ENCODE data around the gene ASF1A. TPM values are rescaled to one million over a fixed set of nuclear protein-coding genes. Genes with fewer than 3 reads are reported as not detected.

ASF1A gene
- polyA plus RNA-seq, 1 of the 3 experiments (the other 2 are of a cell fraction): 5.4 TPM

GRCh38 chr6:118934461-118935330, 40.7 kb downstream of the ASF1A start, which contains the start of gene MCM9:
Gene MCM9, minus strand, starts transcription at chr6:118935159. Its CDS starts 3,436 bp downstream, at chr6:118931723.
- peak within 1 kb of the TSS; percentile 87 for H3K9ac ChIP-seq
- CTCF ChIA-PET: interaction anchor here (0.6 to 1.0 kb wide), 5 partner anchors 134 to 947 kb away, joined by 3 to 4 read pairs (median 3); no protein-coding TSS in a partner anchor

GRCh38 chr6:118935331-118935668, 41.3 kb downstream of the ASF1A start:
- no peak for TF ChIP-seq TEAD4 (IDR thresholded peaks at IDR 0.05; ENCODE audit: borderline replicate concordance, insufficient read depth)
- no peaks in the 10 kb centered on the region for H4K20me1 ChIP-seq (ENCODE audit: insufficient read depth)
- peak overlapping the region; percentile 88 to 90 for H3K27ac ChIP-seq (ENCODE audit: low read depth in 2 of 2, low read length in 1 of 2)
- DNase-seq: no peak
- no peaks in the 10 kb centered on the region for H3K9me2 ChIP-seq
- peaks cover 0 to 3% of the 10 kb centered on the region in 2 experiments; a peak in 1 of 4 replicates for H3K4me1 ChIP-seq (ENCODE audit: control insufficient read depth in 1 of 2, insufficient read depth in 2 of 2, low read depth in 1 of 2, low read length in 1 of 2)
- H3K79me2 ChIP-seq (ENCODE audit: insufficient read depth): no peaks in the 10 kb centered on the region; the same call in none of the 2 replicates
- H3K9ac ChIP-seq: peak overlapping the region; percentile 87; the same call in 1 of the 2 replicates
- H3K9me3 ChIP-seq: no peaks in the 10 kb centered on the region
- POLR2A ChIA-PET: interaction anchor here (1.6 kb wide), 1 partner anchor 41 kb away, joined by 8 read pairs; the partner anchor contains the start of gene ASF1A
- peak overlapping the region; percentile 94 to 100 for H3K4me3 ChIP-seq (ENCODE audit: low read depth in 2 of 2, low read length in 1 of 2)
- WGBS (ENCODE audit: low lambda C conversion rate): 91% methylated on average over 1 of the region's 1 CpG
- H3K27me3 ChIP-seq (ENCODE audit: insufficient read depth): no peaks in the 10 kb centered on the region
- H3K4me2 ChIP-seq: peak overlapping the region; percentile 98
- CTCF ChIA-PET: interaction anchor here (0.7 to 1.3 kb wide), 2 partner anchors 40 to 142 kb away, joined by 3 to 4 read pairs; no protein-coding TSS in a partner anchor
- peak overlapping the region; percentile 94; the same call in 1 of the 2 replicates for H2AFZ ChIP-seq (ENCODE audit: low read depth)
- peaks cover 11% of the 10 kb centered on the region for H3F3A ChIP-seq (replicated peaks; ENCODE audit: insufficient read depth)
- H3K36me3 ChIP-seq (replicated peaks in 1 of 2; ENCODE audit: control insufficient read depth in 1 of 2, insufficient read depth in 2 of 2, low read length in 1 of 2): peaks cover 0 to 16% of the 10 kb centered on the region in 2 experiments

More at GRCh38 chr6:118934461-118935330, 40.7 kb downstream of the ASF1A start, which contains the start of gene MCM9:
- Histone ChIP-seq H3K4me3 (ENCODE audit: low read depth in 2 of 2, low read length in 1 of 2) (peak within 1 kb of the TSS; percentile 94 to 100), H3K27me3 (ENCODE audit: insufficient read depth) (no peaks in the 10 kb centered on the region), H3K9me3 (no peaks in the 10 kb centered on the region), H2AFZ (ENCODE audit: low read depth) (peak within 1 kb of the TSS; percentile 100), H4K20me1 (ENCODE audit: insufficient read depth) (no peaks in the 10 kb centered on the region), H3K27ac (ENCODE audit: low read depth in 2 of 2, low read length in 1 of 2) (peak within 1 kb of the TSS; percentile 90), H3K79me2 (ENCODE audit: insufficient read depth) (no peaks in the 10 kb centered on the region; the same call in none of the 2 replicates), H3K4me2 (peak within 1 kb of the TSS; percentile 98), H3F3A (replicated peaks; ENCODE audit: insufficient read depth) (peaks cover 11% of the 10 kb centered on the region), H3K4me1 (ENCODE audit: control insufficient read depth in 1 of 2, insufficient read depth in 2 of 2, low read depth in 1 of 2, low read length in 1 of 2) (peaks cover 0 to 3% of the 10 kb centered on the region in 2 experiments; a peak in 1 of 4 replicates), H3K36me3 (replicated peaks in 1 of 2; ENCODE audit: control insufficient read depth in 1 of 2, insufficient read depth in 2 of 2, low read length in 1 of 2) (peaks cover 0 to 17% of the 10 kb centered on the region in 2 experiments), H3K9me2 (no peaks in the 10 kb centered on the region)
- WGBS (ENCODE audit: low lambda C conversion rate): 2% methylated on average over 30 of the region's 95 CpGs
- POLR2A ChIA-PET: interaction anchor here (1.6 kb wide), 1 partner anchor 40 kb away, joined by 8 read pairs; the partner anchor contains the start of gene ASF1A
- peak; percentile 96 for DNase-seq
- TF ChIP-seq NRF1 (IDR thresholded peaks at IDR 0.05; ENCODE audit: low read depth, low read length) (peak; percentile 59), POLR2AphosphoS5 (IDR thresholded peaks at IDR 0.05; ENCODE audit: low read depth, low read length) (no peak; the same call in 1 of the 2 replicates), MAX (IDR thresholded peaks at IDR 0.05; ENCODE audit: low read depth) (peak; percentile 61), GABPA (IDR thresholded peaks at IDR 0.05; ENCODE audit: low read depth) (0 out of 2 replicates have a peak, but pooled peaks have one; percentile 31)

GRCh38 chr6:118935978-118936703, 42.2 kb downstream of the ASF1A start:
- 93% methylated on average over 3 of the region's 3 CpGs for WGBS (ENCODE audit: low lambda C conversion rate)
- ChIA-PET POLR2A (interaction anchor here (1.6 kb wide), 1 partner anchor 41 kb away, joined by 8 read pairs; the partner anchor contains the start of gene ASF1A), CTCF (interaction anchor here (0.7 to 1.3 kb wide), 2 partner anchors 40 to 142 kb away, joined by 3 to 4 read pairs; no protein-coding TSS in a partner anchor)
- Histone ChIP-seq H3K9me3 (no peaks in the 10 kb centered on the region), H3K4me3 (ENCODE audit: low read depth in 2 of 2, low read length in 1 of 2) (no peak overlapping the region), H3K9me2 (no peaks in the 10 kb centered on the region), H3K4me1 (ENCODE audit: control insufficient read depth in 1 of 2, insufficient read depth in 2 of 2, low read depth in 1 of 2, low read length in 1 of 2) (peaks cover 0 to 3% of the 10 kb centered on the region in 2 experiments; a peak in 1 of 4 replicates), H4K20me1 (ENCODE audit: insufficient read depth) (no peaks in the 10 kb centered on the region), H2AFZ (ENCODE audit: low read depth) (peak overlapping the region; percentile 94), H3K9ac (no peak overlapping the region), H3K27me3 (ENCODE audit: insufficient read depth) (no peaks in the 10 kb centered on the region), H3K4me2 (peak overlapping the region; percentile 98; the same call in 1 of the 2 replicates), H3K79me2 (ENCODE audit: insufficient read depth) (no peaks in the 10 kb centered on the region; the same call in none of the 2 replicates), H3K36me3 (replicated peaks in 1 of 2; ENCODE audit: control insufficient read depth in 1 of 2, insufficient read depth in 2 of 2, low read length in 1 of 2) (peaks cover 0 to 10% of the 10 kb centered on the region in 2 experiments), H3F3A (replicated peaks; ENCODE audit: insufficient read depth) (peaks cover 11% of the 10 kb centered on the region), H3K27ac (ENCODE audit: low read depth in 2 of 2, low read length in 1 of 2) (no peak overlapping the region)
- DNase-seq: no peak
- TF ChIP-seq JUND (IDR thresholded peaks at IDR 0.05) (no peak), REST (IDR thresholded peaks at IDR 0.05; ENCODE audit: low read depth, low read length) (no peak), MAX (IDR thresholded peaks at IDR 0.05; ENCODE audit: low read depth) (no peak), IRF3 (IDR thresholded peaks at IDR 0.05; ENCODE audit: low read depth, low read length) (no peak)
